ENCODE results near the gene STARD7. TPM values are rescaled to one million over a fixed set of nuclear protein-coding genes. Genes with fewer than 3 reads are reported as not detected.

STARD7 gene
- total RNA-seq, 1 donor from 2014 or later, result 147 TPM

DNA sequence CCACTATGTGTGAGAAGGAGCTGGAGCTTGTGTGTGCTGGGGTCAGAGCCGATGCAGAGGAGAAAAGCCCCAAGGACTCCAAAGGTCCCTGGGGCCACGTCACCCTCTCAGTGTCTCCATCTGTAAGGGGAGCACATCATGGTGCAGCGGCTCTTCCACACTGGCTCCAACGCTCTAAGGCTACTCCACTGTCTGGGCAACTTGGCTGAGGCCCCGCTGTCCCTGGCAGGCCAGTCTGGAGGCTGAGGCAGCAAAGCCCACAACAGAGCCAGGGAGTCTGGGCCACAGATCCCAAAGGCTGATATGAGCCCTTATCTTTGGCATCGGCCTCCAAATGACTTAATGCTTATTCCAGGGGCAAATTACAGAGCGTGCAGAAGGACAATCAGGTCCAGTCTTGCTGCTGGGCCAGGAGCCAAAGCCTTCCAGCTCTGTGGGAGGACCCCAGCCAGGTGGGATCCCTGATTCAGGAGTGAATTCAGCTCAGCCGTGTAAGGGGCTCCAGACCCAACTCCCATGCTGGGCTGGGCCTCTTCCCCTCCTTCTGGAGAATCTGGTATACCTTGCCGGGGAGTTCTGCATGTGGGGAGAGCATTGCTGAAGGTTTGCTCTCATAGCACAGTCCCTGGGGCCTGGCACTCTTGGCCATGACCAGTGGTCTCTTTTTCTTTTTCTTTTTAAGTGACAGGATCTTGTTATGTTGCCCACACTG is 61.6 kb downstream of the STARD7 start:
- Histone ChIP-seq H3K9me3 (no peaks in the 10 kb centered on the region), H3K4me3 (no peak overlapping the region), H3K27ac (peak overlapping the region; percentile 58), H3K27me3 (ENCODE audit: low read depth) (peaks cover 5% of the 10 kb centered on the region), H3K4me1 (peaks cover 37% of the 10 kb centered on the region), H3K36me3 (no peaks in the 10 kb centered on the region)
- TF ChIP-seq, protein P1, sequence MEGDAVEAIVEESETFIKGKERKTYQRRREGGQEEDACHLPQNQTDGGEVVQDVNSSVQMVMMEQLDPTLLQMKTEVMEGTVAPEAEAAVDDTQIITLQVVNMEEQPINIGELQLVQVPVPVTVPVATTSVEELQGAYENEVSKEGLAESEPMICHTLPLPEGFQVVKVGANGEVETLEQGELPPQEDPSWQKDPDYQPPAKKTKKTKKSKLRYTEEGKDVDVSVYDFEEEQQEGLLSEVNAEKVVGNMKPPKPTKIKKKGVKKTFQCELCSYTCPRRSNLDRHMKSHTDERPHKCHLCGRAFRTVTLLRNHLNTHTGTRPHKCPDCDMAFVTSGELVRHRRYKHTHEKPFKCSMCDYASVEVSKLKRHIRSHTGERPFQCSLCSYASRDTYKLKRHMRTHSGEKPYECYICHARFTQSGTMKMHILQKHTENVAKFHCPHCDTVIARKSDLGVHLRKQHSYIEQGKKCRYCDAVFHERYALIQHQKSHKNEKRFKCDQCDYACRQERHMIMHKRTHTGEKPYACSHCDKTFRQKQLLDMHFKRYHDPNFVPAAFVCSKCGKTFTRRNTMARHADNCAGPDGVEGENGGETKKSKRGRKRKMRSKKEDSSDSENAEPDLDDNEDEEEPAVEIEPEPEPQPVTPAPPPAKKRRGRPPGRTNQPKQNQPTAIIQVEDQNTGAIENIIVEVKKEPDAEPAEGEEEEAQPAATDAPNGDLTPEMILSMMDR (IDR thresholded peaks at IDR 0.05), result no peak
- peak; percentile 35 for DNase-seq
- intact Hi-C loops (cut with DNase I), result no loop called here
- ATAC-seq, result no peak

DNA sequence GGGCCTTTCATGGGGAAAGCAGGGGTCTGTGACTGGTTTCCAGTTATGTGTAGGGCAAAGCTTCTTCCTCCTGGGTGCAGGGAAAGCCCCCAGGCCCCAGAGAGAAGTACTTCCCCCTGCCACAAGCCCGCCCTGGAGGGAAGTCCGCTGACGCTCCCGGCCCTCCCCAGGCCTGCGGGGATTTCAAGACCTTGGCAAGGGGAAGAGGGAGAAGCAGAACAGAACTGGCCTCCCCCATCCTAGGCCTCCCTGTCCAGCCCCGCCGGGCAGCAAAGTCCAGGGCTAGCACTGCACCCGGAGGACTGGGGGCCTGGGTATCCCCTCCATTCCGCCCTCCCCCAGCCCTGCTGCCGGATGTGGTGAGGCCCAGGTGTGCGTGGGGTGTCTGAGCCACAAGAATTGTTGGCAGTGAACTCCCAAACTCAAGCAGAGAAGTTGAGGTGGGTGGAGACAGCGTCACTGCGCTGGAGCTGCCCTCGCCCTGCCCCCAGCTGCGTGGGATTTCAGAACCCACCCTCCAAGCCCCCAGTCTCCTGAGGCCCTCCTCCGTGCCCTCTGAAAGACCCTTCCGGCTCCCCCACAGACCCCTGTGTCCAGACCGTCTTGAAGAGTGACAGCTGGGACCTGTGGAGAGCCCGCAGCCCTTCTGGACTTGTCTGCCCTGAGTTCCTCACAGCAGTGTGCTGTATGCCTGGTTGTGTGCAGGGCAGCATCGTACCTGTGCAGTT is 62.3 kb downstream of the STARD7 start:
- H3K4me1 ChIP-seq, result peaks cover 37% of the 10 kb centered on the region
- TF ChIP-seq, protein P1 (IDR thresholded peaks at IDR 0.05), result no peak

DNA sequence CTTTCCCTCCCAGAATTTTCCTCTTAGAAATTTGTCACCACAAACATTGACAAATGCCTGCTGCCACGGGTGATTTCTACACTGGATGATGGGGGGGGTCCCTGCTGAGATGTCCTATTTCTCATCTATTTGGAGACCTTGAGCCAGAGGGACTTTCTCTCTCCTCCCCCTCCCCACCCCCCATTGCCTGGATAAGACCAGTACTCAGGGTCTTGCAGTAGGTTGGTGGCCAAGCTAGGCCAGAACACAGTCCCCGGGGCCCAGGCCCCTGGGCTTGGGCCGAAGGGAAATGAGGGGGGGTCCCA is 62.8 kb downstream of the STARD7 start:
- no peak for DNase-seq
- H3K27ac ChIP-seq, result peak overlapping the region; percentile 58
- TF ChIP-seq, protein P1 (IDR thresholded peaks at IDR 0.05), result no peak

More for the DNA sequence above, 62.3 kb downstream of the STARD7 start:
- intact Hi-C loops (cut with DNase I), result no loop called here
- H3K36me3 ChIP-seq, result no peaks in the 10 kb centered on the region
- H3K4me3 ChIP-seq, result peak overlapping the region; percentile 64
- H3K9me3 ChIP-seq, result no peaks in the 10 kb centered on the region
- ATAC-seq (peak; percentile 26 to 57), DNase-seq (peak; percentile 81)
- peak overlapping the region; percentile 58 for H3K27ac ChIP-seq
- H3K27me3 ChIP-seq (ENCODE audit: low read depth), result peaks cover 5% of the 10 kb centered on the region

DNA sequence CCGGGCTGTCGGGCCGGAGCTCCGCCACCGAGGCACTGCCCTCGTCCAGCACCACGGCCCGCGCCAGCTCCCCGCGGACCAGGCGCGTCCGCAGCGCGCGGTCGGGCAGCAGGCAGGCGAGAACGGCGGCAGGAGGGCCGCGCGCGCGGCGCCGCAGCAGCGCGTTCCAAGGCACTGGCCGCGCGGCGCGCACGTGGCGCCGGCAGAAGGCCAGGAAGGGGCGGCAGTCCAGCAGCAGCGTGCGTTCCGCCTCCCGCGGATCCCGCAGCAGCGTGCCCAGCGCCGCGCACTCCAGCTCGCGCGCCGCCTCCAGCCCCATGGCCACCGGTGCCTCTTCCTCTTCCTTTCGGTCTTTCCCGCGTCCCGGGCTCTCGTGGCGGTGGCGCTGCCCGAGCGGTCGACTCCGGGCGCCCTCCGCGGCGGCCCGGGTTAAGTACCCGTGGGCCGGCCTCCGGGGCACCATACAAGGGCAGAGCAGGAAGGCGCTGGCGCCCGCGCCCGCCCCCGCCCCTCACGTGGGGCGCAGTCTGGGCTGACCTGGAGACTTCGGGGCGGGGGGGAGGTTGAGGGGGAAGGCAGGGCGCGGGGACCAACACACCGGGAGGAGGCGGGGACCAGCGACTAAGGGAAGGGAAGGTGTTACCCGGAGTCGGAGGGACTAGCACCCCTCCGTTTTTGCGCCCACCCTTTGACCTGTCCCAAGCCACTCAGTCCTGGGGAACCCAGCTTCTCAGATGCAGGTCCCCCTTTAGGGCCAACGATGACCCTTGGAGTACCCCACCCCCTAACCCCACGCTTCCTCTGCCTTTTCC is 63.4 kb downstream of the STARD7 start, which contains the start of gene DUSP2:
TSS of gene DUSP2 (minus strand) at position 405 of the 812 bp plus-strand sequence. CDS start at position 319, 86 bp downstream.
- peaks cover 5% of the 10 kb centered on the region for H3K27me3 ChIP-seq (ENCODE audit: low read depth)
- peak; percentile 89 to 90 for ATAC-seq
- DNase-seq, result peak; percentile 88
- H3K9me3 ChIP-seq, result no peaks in the 10 kb centered on the region
- H3K4me3 ChIP-seq, result peak within 1 kb of the TSS; percentile 64
- H3K36me3 ChIP-seq, result no peaks in the 10 kb centered on the region
- peak within 1 kb of the TSS; percentile 58 for H3K27ac ChIP-seq
- TF ChIP-seq, protein P1 (IDR thresholded peaks at IDR 0.05), result no peak
- H3K4me1 ChIP-seq, result peaks cover 37% of the 10 kb centered on the region
- intact Hi-C loops (cut with DNase I), result no loop called here

More for the DNA sequence above, 62.8 kb downstream of the STARD7 start:
- intact Hi-C loops (cut with DNase I), result no loop called here
- H3K36me3 ChIP-seq, result no peaks in the 10 kb centered on the region
- H3K27me3 ChIP-seq (ENCODE audit: low read depth), result peaks cover 5% of the 10 kb centered on the region
- ATAC-seq, result no peak
- H3K4me3 ChIP-seq, result peak overlapping the region; percentile 64
- peaks cover 37% of the 10 kb centered on the region for H3K4me1 ChIP-seq
- H3K9me3 ChIP-seq, result no peaks in the 10 kb centered on the region

DNA sequence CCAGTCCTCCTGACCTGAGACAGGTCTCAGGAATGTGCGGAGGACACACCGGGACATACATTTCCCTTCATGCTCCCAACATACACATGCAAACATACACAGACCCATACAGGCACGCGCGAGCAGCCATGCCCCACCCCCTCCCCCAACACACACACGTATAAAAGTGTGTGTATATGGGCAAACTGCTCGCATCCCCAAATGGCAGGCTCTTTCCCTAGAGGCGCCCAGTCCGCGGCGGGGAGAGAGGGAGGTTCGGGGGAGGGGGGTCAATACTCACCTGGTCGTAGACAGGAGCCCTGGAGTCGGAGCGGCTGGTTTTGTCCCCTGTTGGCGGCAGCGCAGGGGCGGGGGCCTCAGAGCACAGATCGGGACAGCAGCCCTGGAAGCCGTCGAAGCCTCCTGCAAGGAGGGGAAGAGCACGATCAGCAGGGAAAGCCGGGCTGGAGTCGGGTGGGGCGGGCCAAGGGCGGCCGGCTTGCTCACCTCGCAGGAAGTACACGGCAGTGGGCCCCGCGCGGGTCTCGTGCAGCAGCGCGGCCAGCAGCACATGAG is 64.1 kb downstream of the STARD7 start:
- intact Hi-C loops (cut with DNase I), result no loop called here
- Histone ChIP-seq H3K36me3 (no peaks in the 10 kb centered on the region), H3K27me3 (ENCODE audit: low read depth) (peaks cover 5% of the 10 kb centered on the region), H3K4me1 (peaks cover 37% of the 10 kb centered on the region), H3K9me3 (no peaks in the 10 kb centered on the region), H3K4me3 (peak overlapping the region; percentile 64), H3K27ac (peak overlapping the region; percentile 58)
- TF ChIP-seq, protein P1 (IDR thresholded peaks at IDR 0.05), result no peak
- DNase-seq (peak; percentile 68), ATAC-seq (no peak)

All from lower lobe of right lung (tissue), 2 donors.